H9 (cell line): ENCODE results near the gene SLC1A4. TPM values are rescaled to one million over a fixed set of nuclear protein-coding genes. Genes with fewer than 3 reads are reported as not detected.

Experiments used
- DNase-seq: peaks from one replicate; pipeline ENCODE4 v3.0.0-alpha.2; 2017
- H2AFZ ChIP-seq: one replicate; pipeline ENCODE4 v1.6.1; 2013; ENCODE audit warnings: mild to moderate bottlenecking, low read length, control low read depth, moderate library complexity
- H2AK5ac ChIP-seq: 2 replicates; pipeline ENCODE4 v1.6.1; 2013; ENCODE audit warnings: low read length, control low read depth, mixed read lengths; ENCODE audit not compliant: insufficient read length
- H2BK120ac ChIP-seq: one replicate; pipeline ENCODE4 v1.6.1; 2013; ENCODE audit warnings: low read depth, mild to moderate bottlenecking, low read length, control low read depth, inconsistent platforms; ENCODE audit not compliant: poor library complexity, severe bottlenecking
- H2BK12ac ChIP-seq: 2 replicates; pipeline ENCODE4 v1.6.1; 2013; ENCODE audit warnings: low read length, control low read depth, mixed read lengths, low read depth; ENCODE audit not compliant: insufficient read length
- H2BK15ac ChIP-seq: 2 replicates; pipeline ENCODE4 v1.6.1; 2013; ENCODE audit warnings: low read depth, low read length, control low read depth
- H2BK20ac ChIP-seq: one replicate; pipeline ENCODE4 v1.6.1; 2013; ENCODE audit warnings: low read depth, mild to moderate bottlenecking, low read length, control low read depth, inconsistent platforms; ENCODE audit not compliant: poor library complexity, severe bottlenecking
- H2BK5ac ChIP-seq: 2 replicates; pipeline ENCODE4 v1.6.1; 2013; ENCODE audit warnings: low read length, control low read depth, mixed read lengths; ENCODE audit not compliant: insufficient read length
- H3K14ac ChIP-seq: 2 replicates; pipeline ENCODE4 v1.6.1; 2013; ENCODE audit warnings: low read length, control low read depth; ENCODE audit not compliant: insufficient read depth
- H3K18ac ChIP-seq: 2 replicates; pipeline ENCODE4 v1.6.1; 2013; ENCODE audit warnings: low read depth, mild to moderate bottlenecking, mixed read lengths, low read length, control low read depth; ENCODE audit not compliant: insufficient read length
- H3K23ac ChIP-seq: 2 replicates; pipeline ENCODE4 v1.6.1; 2013; ENCODE audit warnings: low read length, control low read depth, mixed read lengths, low read depth; ENCODE audit not compliant: insufficient read length
- H3K23me2 ChIP-seq: 2 replicates; pipeline ENCODE4 v1.6.1; 2013; ENCODE audit warnings: low read depth, mild to moderate bottlenecking, mixed read lengths, low read length, control low read depth; ENCODE audit not compliant: insufficient read length, poor library complexity, severe bottlenecking
- H3K27ac ChIP-seq: 2 replicates; pipeline ENCODE4 v1.5.1; 2013; ENCODE audit warnings: low read length, control low read depth, mixed read lengths, low read depth; ENCODE audit not compliant: insufficient read length
- H3K27me3 ChIP-seq: 2 replicates; pipeline ENCODE4 v1.6.1; 2013; ENCODE audit warnings: low read length, control low read depth, inconsistent platforms; ENCODE audit not compliant: insufficient read depth
- H3K4ac ChIP-seq: 2 replicates; pipeline ENCODE4 v1.6.1; 2013; ENCODE audit warnings: low read depth, mild to moderate bottlenecking, control low read depth, inconsistent platforms, low read length, moderate library complexity
- H3K4me1 ChIP-seq: 2 replicates; pipeline ENCODE4 v1.6.1; 2013; ENCODE audit warnings: low read length, control low read depth, inconsistent platforms; ENCODE audit not compliant: insufficient read depth
- H3K4me2 ChIP-seq: 2 replicates; pipeline ENCODE4 v1.6.1; 2013; ENCODE audit warnings: low read length, control low read depth, mixed read lengths; ENCODE audit not compliant: insufficient read length, insufficient read depth
- H3K56ac ChIP-seq: 2 replicates; pipeline ENCODE4 v1.6.1; 2013; ENCODE audit warnings: low read depth, mild to moderate bottlenecking, mixed read lengths, low read length, control low read depth; ENCODE audit not compliant: insufficient read length
- H3K79me1 ChIP-seq: 2 replicates; pipeline ENCODE4 v1.6.1; 2013; ENCODE audit warnings: low read depth, mild to moderate bottlenecking, moderate library complexity, low read length, control low read depth, inconsistent platforms; ENCODE audit not compliant: insufficient read depth, poor library complexity, severe bottlenecking
- H3K79me2 ChIP-seq: 2 replicates; pipeline ENCODE4 v1.6.1; 2013; ENCODE audit warnings: low read length, control low read depth, inconsistent platforms; ENCODE audit not compliant: insufficient read depth
- H3K9ac ChIP-seq: 2 replicates; pipeline ENCODE4 v1.6.1; 2013; ENCODE audit warnings: low read length, control low read depth, mixed read lengths; ENCODE audit not compliant: insufficient read length; ENCODE audit errors: extremely low read depth
- H3K9me3 ChIP-seq: one replicate; pipeline ENCODE4 v1.6.1; 2013; ENCODE audit warnings: low read depth, low read length, inconsistent platforms; ENCODE audit not compliant: control insufficient read depth
- H3T11ph ChIP-seq: one replicate; pipeline ENCODE4 v1.6.1; 2013; ENCODE audit warnings: mild to moderate bottlenecking, low read length, control low read depth, inconsistent platforms
- H4K20me1 ChIP-seq: one replicate; pipeline ENCODE4 v1.6.1; 2013; ENCODE audit not compliant: control insufficient read depth, insufficient read length, insufficient read depth
- H4K5ac ChIP-seq: 2 replicates; pipeline ENCODE4 v1.6.1; 2013; ENCODE audit warnings: low read depth, mild to moderate bottlenecking, mixed read lengths, low read length, control low read depth; ENCODE audit not compliant: insufficient read length
- H4K8ac ChIP-seq: replicated peaks from 2 replicates; pipeline ENCODE4 v1.6.1; 2013; ENCODE audit warnings: low read length, control low read depth, mixed read lengths, low read depth; ENCODE audit not compliant: insufficient read length
- H4K91ac ChIP-seq: 2 replicates; pipeline ENCODE4 v1.6.1; 2013; ENCODE audit warnings: low read depth, mild to moderate bottlenecking, moderate library complexity, mixed read lengths, low read length, control low read depth; ENCODE audit not compliant: insufficient read length
- H3K27ac Mint-ChIP-seq, 3 experiments: 2 replicates in 2 of 3; 3 replicates in 1 of 3; pipeline ENCODE4 v1.8.0; 2020 to 2021; ENCODE audit warnings: mixed read lengths in 3 of 3, mild to moderate bottlenecking in 1 of 3, moderate library complexity in 1 of 3
- H3K27me3 Mint-ChIP-seq: 2 replicates; pipeline ENCODE4 v1.8.0; 2021; ENCODE audit warnings: low read depth, mild to moderate bottlenecking, moderate library complexity, mixed read lengths
- H3K36me3 Mint-ChIP-seq, 3 experiments: 2 replicates in 2 of 3; 3 replicates in 1 of 3; pipeline ENCODE4 v1.8.0; 2020 to 2021; ENCODE audit warnings: low read depth in 3 of 3, mixed read lengths in 3 of 3; ENCODE audit not compliant: insufficient read depth in 1 of 3
- H3K4me1 Mint-ChIP-seq, 2 experiments: 2 replicates each; pipeline ENCODE4 v1.8.0; 2020; ENCODE audit warnings: mixed read lengths in 2 of 2
- H3K4me3 Mint-ChIP-seq, 2 experiments: 2 replicates in 1 of 2; 3 replicates in 1 of 2; pipeline ENCODE4 v1.8.0; 2020 to 2021; ENCODE audit warnings: mild to moderate bottlenecking in 2 of 2, mixed read lengths in 2 of 2, moderate library complexity in 1 of 2
- H3K9me3 Mint-ChIP-seq, 2 experiments: 2 replicates in 1 of 2; 3 replicates in 1 of 2; pipeline ENCODE4 v1.8.0; 2020; ENCODE audit warnings: mild to moderate bottlenecking in 2 of 2, mixed read lengths in 2 of 2, moderate library complexity in 1 of 2
- CTCF ChIP-seq: fragments of 200-600 bp; sonication (generic); conservative IDR thresholded peaks from 3 replicates; pipeline ENCODE4 v1.8.0; 2021; ENCODE audit warnings: antibody characterized with exemption, mild to moderate bottlenecking
- WGBS: extraction: QIAGEN DNeasy Blood & Tissue Kit; methylation state at CpG from one replicate; pipeline ENCODE4 v1.1.7; 2013; ENCODE audit warnings: missing lambda C conversion rate, low lambda C conversion rate, mixed read lengths; ENCODE audit not compliant: insufficient read length; ENCODE audit errors: extremely low coverage; 5-methylcytosine and 5-hydroxymethylcytosine counted together
- total RNA-seq: library from RNA; stranded (reverse); gene quantifications from 2 replicates; pipeline ENCODE4 v1.2.1, GENCODE V29; 2021

The SLC1A4 gene
- total RNA-seq, 1 experiment from 2014 or later = 1.9 TPM

- Mint-ChIP-seq H3K27ac (no peak overlapping the region), H3K27me3 (no peaks in the 10 kb centered on the region), H3K4me3 (no peak overlapping the region; a peak in 1 of 5 replicates), H3K4me1 (peaks cover 12 to 13% of the 10 kb centered on the region in 2 experiments), H3K36me3 (peaks cover 0 to 5% (median 4%) of the 10 kb centered on the region in 3 experiments; a peak in 3 of 7 replicates), H3K9me3 (peaks cover 4% of the 10 kb centered on the region in 2 experiments; a peak in 3 of 5 replicates)
- DNase-seq = no peak
- Histone ChIP-seq H3K9ac (no peak overlapping the region), H2BK120ac (no peak overlapping the region), H2BK12ac (no peak overlapping the region), H3K79me2 (no peaks in the 10 kb centered on the region), H2AK5ac (no peak overlapping the region), H2BK20ac (no peak overlapping the region), H4K8ac (no peak overlapping the region), H3K4me1 (no peaks in the 10 kb centered on the region; the same call in 1 of the 2 replicates), H2BK15ac (no peak overlapping the region), H3K4ac (no peak overlapping the region), H4K91ac (no peak overlapping the region), H4K5ac (no peak overlapping the region), H3K4me2 (no peak overlapping the region), H3K23ac (no peak overlapping the region), H3K14ac (no peak overlapping the region), H2BK5ac (no peak overlapping the region), H3K27ac (no peak overlapping the region), H4K20me1 (no peaks in the 10 kb centered on the region), H3K27me3 (no peaks in the 10 kb centered on the region), H3T11ph (no peak overlapping the region), H3K9me3 (no peaks in the 10 kb centered on the region), H3K23me2 (no peaks in the 10 kb centered on the region), H2AFZ (no peak overlapping the region), H3K56ac (no peak overlapping the region), H3K79me1 (no peaks in the 10 kb centered on the region), H3K18ac (no peak overlapping the region)
- no CpG with 5 or more reads among the region's 15 CpGs for WGBS
- no peak for TF ChIP-seq CTCF
Observed at GRCh38 chr2:64952511-64953482, 36.4 kb upstream of the SLC1A4 start.
